ENCODE data around the gene POLD1.

The POLD1 gene

DNA sequence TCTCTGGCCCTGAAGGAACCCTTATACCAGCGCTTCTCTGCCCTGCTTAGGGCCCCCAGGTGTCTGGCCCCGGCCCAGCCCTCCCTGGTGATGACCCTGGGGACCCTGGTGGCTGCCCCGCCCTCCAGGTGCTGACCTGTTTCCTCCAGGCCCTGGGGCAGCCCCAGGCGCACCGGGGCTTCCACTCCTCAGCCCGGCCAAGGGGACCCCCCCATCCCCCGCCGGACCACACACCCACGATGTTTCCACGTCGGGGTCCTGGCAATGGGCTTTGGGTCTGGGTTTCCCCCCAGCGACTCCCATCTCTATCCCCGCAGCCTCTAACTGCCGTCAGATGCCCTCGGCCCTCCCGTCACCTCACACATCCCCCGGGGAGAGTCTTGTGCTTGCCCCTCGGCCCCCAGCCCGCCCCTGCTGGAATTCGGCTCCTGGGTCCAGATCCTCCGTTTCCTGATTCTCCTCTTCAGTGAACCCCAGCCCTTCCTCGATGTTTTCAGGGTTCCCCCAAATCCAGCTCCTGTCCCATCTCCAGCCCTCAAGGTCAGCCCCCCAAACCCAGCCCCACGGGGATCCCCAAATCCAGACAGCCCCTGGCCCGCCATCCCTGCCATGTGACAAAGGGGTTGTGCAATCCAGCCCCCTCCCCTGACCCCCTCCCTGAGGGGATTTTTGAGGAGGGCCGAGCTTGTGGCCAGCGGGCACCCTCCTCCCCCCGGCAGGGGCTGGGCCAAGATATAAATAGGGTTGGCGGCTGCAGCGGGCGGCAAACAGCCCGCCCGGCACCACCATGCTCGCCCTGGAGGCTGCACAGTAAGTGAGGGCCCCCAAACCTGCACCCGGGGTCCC is 34.3 kb downstream of the POLD1 start, which contains the start of gene SPIB:
TSS of gene SPIB (plus strand) at position 763 of the 846 bp plus-strand sequence. CDS start at position 788, 25 bp downstream.
- ChIA-PET POLR2A (ENCODE audit: low non-redundant PET) (no interaction called here), CTCF (no interaction called here)
- TF ChIP-seq, protein P1, sequence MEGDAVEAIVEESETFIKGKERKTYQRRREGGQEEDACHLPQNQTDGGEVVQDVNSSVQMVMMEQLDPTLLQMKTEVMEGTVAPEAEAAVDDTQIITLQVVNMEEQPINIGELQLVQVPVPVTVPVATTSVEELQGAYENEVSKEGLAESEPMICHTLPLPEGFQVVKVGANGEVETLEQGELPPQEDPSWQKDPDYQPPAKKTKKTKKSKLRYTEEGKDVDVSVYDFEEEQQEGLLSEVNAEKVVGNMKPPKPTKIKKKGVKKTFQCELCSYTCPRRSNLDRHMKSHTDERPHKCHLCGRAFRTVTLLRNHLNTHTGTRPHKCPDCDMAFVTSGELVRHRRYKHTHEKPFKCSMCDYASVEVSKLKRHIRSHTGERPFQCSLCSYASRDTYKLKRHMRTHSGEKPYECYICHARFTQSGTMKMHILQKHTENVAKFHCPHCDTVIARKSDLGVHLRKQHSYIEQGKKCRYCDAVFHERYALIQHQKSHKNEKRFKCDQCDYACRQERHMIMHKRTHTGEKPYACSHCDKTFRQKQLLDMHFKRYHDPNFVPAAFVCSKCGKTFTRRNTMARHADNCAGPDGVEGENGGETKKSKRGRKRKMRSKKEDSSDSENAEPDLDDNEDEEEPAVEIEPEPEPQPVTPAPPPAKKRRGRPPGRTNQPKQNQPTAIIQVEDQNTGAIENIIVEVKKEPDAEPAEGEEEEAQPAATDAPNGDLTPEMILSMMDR (conservative IDR thresholded peaks at IDR 0.05; ENCODE audit: low read depth): no peak
- no peak within 1 kb of the TSS for H3K27ac ChIP-seq
- DNase-seq (ENCODE audit: low spot score): no peak

DNA sequence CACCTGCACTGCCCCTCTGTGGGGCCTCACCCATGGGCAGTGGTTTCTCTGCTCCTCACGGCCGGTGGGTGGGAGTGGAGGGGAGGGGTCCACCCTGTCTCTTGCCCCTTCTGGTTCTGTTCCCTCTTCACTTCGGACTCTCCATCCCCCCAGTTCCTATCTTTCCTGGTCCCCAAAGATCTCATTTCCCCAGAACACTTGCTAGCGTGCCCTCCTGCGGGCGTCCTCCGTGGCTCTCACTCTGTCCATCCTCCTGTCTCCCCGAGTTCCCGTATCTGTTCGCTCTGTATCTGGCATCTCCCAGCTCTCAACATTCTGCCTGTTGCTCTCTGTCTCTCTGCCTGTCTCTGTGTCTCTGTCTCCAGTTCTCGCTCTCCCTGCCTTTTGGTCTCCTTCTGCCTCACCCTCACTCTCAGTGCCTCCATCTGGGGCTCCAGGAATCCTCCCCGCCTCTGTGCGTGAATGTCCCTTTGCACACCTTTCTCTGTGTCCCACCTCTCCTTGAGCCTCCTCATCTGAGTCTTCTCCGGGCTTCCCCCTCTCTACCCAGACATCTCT is 35.0 kb downstream of the POLD1 start:
- ChIA-PET CTCF (no interaction called here), POLR2A (ENCODE audit: low non-redundant PET) (no interaction called here)
- TF ChIP-seq, protein P1 (conservative IDR thresholded peaks at IDR 0.05; ENCODE audit: low read depth): no peak
- H3K27ac ChIP-seq: no peak overlapping the region
- no peak for DNase-seq (ENCODE audit: low spot score)

DNA sequence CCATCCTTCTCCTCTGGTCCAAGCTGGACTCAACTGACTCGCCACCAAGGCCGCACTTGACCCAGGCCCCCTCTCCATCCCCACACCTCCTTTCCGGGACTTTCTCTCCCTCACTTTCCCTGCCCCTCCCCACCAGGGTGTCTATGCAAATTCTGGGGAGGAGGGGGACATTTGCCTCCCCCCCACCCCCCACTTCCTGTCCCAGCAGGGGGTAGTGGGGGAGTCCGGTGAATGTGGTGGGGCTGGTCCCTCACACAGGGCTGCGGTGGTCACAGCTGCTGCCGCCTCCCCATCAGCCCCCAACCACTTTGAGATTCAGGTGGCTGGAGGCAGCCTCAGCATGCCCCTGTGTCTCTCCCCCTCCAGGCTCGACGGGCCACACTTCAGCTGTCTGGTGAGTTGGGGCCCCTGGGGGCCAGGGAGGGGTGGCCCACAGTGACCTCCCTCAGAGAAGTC is 35.5 kb downstream of the POLD1 start:
- CTCF ChIA-PET: no interaction called here
- POLR2A ChIA-PET (ENCODE audit: low non-redundant PET): no interaction called here
- no peak overlapping the region for H3K27ac ChIP-seq
- TF ChIP-seq, protein P1 (conservative IDR thresholded peaks at IDR 0.05; ENCODE audit: low read depth): no peak
- DNase-seq (ENCODE audit: low spot score): no peak

DNA sequence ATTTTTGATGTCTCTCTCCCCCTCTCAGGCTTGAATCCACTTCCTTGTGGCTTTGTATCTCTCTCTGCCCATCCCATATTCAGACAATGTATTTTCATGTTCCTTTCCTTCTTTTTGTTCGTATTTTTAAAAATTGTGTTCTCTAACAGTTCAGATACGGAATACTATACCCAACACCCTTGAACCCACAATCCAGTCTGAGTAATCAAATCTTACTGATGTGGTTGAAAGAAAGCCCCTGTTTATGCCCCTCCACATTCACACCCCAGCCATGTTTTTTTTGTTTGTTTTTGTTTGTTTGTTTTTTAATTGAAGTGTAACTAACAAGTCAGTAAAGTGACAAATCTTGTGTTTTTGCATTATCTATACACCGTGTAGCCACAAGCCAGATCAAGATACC is 36.0 kb downstream of the POLD1 start:
- ChIA-PET CTCF (no interaction called here), POLR2A (ENCODE audit: low non-redundant PET) (no interaction called here)
- TF ChIP-seq, protein P1 (conservative IDR thresholded peaks at IDR 0.05; ENCODE audit: low read depth): no peak

DNA sequence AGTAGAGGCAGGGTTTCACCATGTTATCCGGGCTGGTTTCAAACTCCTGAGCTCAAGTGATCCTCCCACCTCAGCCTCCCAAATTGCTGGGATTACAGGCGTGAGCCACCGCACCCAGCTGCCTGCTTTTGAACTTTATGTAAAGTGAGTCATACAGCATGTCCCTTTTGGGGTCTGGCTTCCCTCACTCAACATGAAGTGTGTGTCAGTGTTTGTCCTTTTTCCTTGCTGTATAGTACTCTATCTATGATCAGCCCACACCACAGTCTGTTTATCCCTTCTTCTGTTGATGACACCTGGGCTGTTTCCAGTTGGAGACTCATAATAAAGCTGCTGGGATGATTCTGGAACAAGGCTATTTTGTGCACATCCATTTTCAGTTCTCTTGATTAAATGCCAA is 36.7 kb downstream of the POLD1 start:
- TF ChIP-seq, protein P1 (conservative IDR thresholded peaks at IDR 0.05; ENCODE audit: low read depth): no peak
- no peak overlapping the region for H3K27ac ChIP-seq
- ChIA-PET POLR2A (ENCODE audit: low non-redundant PET) (no interaction called here), CTCF (no interaction called here)
- DNase-seq (ENCODE audit: low spot score): no peak

More for the DNA sequence above, 36.0 kb downstream of the POLD1 start:
- DNase-seq (ENCODE audit: low spot score): no peak
- no peak overlapping the region for H3K27ac ChIP-seq

DNA sequence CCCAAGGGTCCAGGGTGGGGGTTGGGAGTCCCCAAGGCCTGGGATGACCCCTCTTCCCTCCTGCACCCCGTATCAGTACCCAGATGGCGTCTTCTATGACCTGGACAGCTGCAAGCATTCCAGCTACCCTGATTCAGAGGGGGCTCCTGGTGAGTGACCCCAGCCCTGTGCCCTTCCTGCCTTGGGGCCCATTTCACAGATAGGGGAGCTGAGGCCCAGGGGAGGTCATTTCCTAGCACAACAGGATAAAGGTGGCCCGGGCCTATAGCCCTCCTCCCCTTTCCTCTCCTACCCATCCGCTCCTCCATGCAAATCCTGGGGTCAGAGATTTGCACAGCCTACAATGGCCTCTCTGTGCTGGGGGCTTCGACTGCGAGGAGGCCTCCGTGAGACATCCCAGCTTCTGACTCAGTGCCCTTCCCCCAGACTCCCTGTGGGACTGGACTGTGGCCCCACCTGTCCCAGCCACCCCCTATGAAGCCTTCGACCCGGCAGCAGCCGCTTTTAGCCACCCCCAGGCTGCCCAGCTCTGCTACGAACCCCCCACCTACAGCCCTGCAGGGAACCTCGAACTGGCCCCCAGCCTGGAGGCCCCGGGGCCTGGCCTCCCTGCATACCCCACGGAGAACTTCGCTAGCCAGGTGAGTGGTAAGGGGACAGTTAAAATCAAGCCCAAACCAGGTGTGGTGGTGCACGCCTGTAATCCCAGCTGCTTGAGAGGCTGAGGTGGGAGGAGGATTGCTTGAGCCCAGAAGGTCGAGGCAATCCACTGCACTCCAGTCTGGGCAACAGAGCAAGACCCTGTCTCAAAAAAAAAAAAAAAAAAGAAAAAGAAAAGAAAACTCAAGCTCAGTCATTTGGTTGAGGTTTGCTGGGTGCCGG is 38.5 kb downstream of the POLD1 start:
- TF ChIP-seq, protein P1 (conservative IDR thresholded peaks at IDR 0.05; ENCODE audit: low read depth): no peak
- ChIA-PET POLR2A (ENCODE audit: low non-redundant PET) (no interaction called here), CTCF (interaction anchor here (0.6 kb wide), 1 partner anchor 1133 kb away, joined by 4 read pairs; no protein-coding TSS in a partner anchor)
- H3K27ac ChIP-seq: no peak overlapping the region
- DNase-seq (ENCODE audit: low spot score): no peak
